Caco-2 (cell line): ENCODE results near the gene SELPLG. TPM values are rescaled to one million over a fixed set of nuclear protein-coding genes. Genes with fewer than 3 reads are reported as not detected.

Experiments
- BruUV-seq: library from RNA; stranded (reverse); fragments of 400-500 nt; replicated peaks from 2 replicates; lab custom pipeline; 2021; lab: Mats Ljungman, UMichigan
- CTCF ChIA-PET: fragments of 300-600 bp; sonication (Branson Sonifier 250); formaldehyde crosslinking; loops from one replicate; lab custom pipeline; 2022; ENCODE audit warnings: antibody characterized with exemption; lab: Charles Lee
- POLR2A ChIA-PET: fragments of 300-600 bp; sonication (Branson Sonifier 250); formaldehyde crosslinking; loops from one replicate; lab custom pipeline; 2022; ENCODE audit warnings: antibody characterized with exemption; lab: Charles Lee
- DNase-seq, 2 experiments: peaks; one replicate each; pipeline versions ENCODE4 v3.0.0 to v3.0.0-alpha.2; 2020 to 2022
- H3K27me3 ChIP-seq: replicated peaks from 2 replicates; pipeline ENCODE4 v1.6.0; 2011; ENCODE audit warnings: low read length; ENCODE audit not compliant: control insufficient read depth, insufficient read depth
- H3K36me3 ChIP-seq: 2 replicates; pipeline ENCODE4 v1.5.1; 2011; ENCODE audit warnings: low read length; ENCODE audit not compliant: control insufficient read depth, insufficient read depth
- H3K4me1 ChIP-seq: fragments of 250-450 bp; sonication (Bioruptor Pico); 2 replicates; pipeline ENCODE4 v1.5.1; 2020; ENCODE audit warnings: mild to moderate bottlenecking
- H3K4me3 ChIP-seq: 2 replicates; pipeline ENCODE4 v1.5.1; 2011; ENCODE audit warnings: low read depth, mild to moderate bottlenecking, control low read depth, low read length
- H3K9me3 ChIP-seq: fragments of 250-450 bp; sonication (Bioruptor Pico); 2 replicates; pipeline ENCODE4 v1.5.1; 2020; ENCODE audit warnings: mild to moderate bottlenecking, moderate library complexity
- H3K27ac Mint-ChIP-seq: one replicate; pipeline ENCODE4 v1.8.0; 2022; ENCODE audit warnings: mixed read lengths; ENCODE audit not compliant: unreplicated experiment
- H3K27me3 Mint-ChIP-seq: one replicate; pipeline ENCODE4 v1.8.0; 2022; ENCODE audit warnings: mixed read lengths; ENCODE audit not compliant: insufficient read depth, unreplicated experiment
- H3K36me3 Mint-ChIP-seq: one replicate; pipeline ENCODE4 v1.8.0; 2022; ENCODE audit warnings: mild to moderate bottlenecking, mixed read lengths; ENCODE audit not compliant: insufficient read depth, unreplicated experiment
- H3K4me1 Mint-ChIP-seq: one replicate; pipeline ENCODE4 v1.8.0; 2022; ENCODE audit warnings: low read depth, mixed read lengths; ENCODE audit not compliant: unreplicated experiment
- H3K4me3 Mint-ChIP-seq: one replicate; pipeline ENCODE4 v1.8.0; 2022; ENCODE audit warnings: mild to moderate bottlenecking, moderate library complexity, mixed read lengths; ENCODE audit not compliant: unreplicated experiment
- H3K9me3 Mint-ChIP-seq: one replicate; pipeline ENCODE4 v1.8.0; 2022; ENCODE audit warnings: mixed read lengths; ENCODE audit not compliant: unreplicated experiment
- intact Hi-C: fragments of 100-400 bp; cut with micrococcal nuclease; formaldehyde crosslinking; loops from one replicate; pipeline ENCODE4 v1.10.0; 2022; ENCODE audit not compliant: unreplicated experiment
- total RNA-seq: library from RNA; stranded (reverse); gene quantifications from 2 replicates; pipeline ENCODE4 v1.2.3, GENCODE V29; 2022
- TF ChIP-seq, protein P1 (sequence below), 2 experiments: fragments of 200-600 bp in 1 of 2; IDR thresholded peaks; 1 replicate in 1 of 2; 2 replicates in 1 of 2; pipeline versions ENCODE4 v1.5.1 to v1.8.0; 2011 to 2022; ENCODE audit warnings: antibody characterized with exemption in 1 of 2, control low read depth in 1 of 2, inconsistent platforms in 1 of 2, low read depth in 1 of 2, low read length in 1 of 2, mild to moderate bottlenecking in 1 of 2, moderate library complexity in 1 of 2; ENCODE audit not compliant: insufficient read depth in 1 of 2, severe bottlenecking in 1 of 2, unreplicated experiment in 1 of 2

Gene SELPLG
- total RNA-seq, 1 experiment from 2014 or later = 0.23 TPM

DNA sequence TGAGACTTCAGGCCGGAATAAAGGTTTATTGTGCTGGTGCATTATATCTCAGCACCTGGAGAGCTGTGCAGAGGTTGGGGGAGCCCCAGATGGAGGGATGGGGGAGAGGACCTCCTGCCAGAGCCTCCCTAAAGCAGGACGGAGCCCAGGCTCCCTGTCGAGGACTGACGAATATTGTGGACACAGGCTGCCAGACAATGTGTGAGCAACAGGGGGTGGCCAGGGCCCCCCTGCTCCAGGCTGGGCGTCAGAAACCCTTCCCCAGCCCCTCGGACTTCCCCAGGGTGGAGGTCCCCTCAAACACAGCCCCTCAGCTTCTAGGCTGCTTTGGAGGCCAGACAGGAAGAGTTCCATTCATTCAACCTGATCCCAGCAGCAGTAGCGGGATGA lies 43.9 kb downstream of the SELPLG start:
- Mint-ChIP-seq H3K36me3 (no peaks in the 10 kb centered on the region), H3K4me1 (no peaks in the 10 kb centered on the region), H3K4me3 (no peak overlapping the region), H3K27me3 (peaks cover 1% of the 10 kb centered on the region), H3K9me3 (no peaks in the 10 kb centered on the region), H3K27ac (no peak overlapping the region)
- H3K4me3 ChIP-seq = no peak overlapping the region
- H3K4me1 ChIP-seq = no peaks in the 10 kb centered on the region
- no TSS peak for BruUV-seq
- ChIA-PET POLR2A (no interaction called here), CTCF (no interaction called here)
- no peaks in the 10 kb centered on the region for H3K36me3 ChIP-seq
- no peak for DNase-seq
- no peaks in the 10 kb centered on the region for H3K27me3 ChIP-seq
- no peaks in the 10 kb centered on the region for H3K9me3 ChIP-seq
- TF ChIP-seq, protein P1, sequence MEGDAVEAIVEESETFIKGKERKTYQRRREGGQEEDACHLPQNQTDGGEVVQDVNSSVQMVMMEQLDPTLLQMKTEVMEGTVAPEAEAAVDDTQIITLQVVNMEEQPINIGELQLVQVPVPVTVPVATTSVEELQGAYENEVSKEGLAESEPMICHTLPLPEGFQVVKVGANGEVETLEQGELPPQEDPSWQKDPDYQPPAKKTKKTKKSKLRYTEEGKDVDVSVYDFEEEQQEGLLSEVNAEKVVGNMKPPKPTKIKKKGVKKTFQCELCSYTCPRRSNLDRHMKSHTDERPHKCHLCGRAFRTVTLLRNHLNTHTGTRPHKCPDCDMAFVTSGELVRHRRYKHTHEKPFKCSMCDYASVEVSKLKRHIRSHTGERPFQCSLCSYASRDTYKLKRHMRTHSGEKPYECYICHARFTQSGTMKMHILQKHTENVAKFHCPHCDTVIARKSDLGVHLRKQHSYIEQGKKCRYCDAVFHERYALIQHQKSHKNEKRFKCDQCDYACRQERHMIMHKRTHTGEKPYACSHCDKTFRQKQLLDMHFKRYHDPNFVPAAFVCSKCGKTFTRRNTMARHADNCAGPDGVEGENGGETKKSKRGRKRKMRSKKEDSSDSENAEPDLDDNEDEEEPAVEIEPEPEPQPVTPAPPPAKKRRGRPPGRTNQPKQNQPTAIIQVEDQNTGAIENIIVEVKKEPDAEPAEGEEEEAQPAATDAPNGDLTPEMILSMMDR (IDR thresholded peaks at IDR 0.05; ENCODE audit: insufficient read depth in 1 of 2, low read depth in 1 of 2, low read length in 1 of 2, severe bottlenecking in 1 of 2, unreplicated experiment in 1 of 2) = no peak
- intact Hi-C loops = no loop called here

DNA sequence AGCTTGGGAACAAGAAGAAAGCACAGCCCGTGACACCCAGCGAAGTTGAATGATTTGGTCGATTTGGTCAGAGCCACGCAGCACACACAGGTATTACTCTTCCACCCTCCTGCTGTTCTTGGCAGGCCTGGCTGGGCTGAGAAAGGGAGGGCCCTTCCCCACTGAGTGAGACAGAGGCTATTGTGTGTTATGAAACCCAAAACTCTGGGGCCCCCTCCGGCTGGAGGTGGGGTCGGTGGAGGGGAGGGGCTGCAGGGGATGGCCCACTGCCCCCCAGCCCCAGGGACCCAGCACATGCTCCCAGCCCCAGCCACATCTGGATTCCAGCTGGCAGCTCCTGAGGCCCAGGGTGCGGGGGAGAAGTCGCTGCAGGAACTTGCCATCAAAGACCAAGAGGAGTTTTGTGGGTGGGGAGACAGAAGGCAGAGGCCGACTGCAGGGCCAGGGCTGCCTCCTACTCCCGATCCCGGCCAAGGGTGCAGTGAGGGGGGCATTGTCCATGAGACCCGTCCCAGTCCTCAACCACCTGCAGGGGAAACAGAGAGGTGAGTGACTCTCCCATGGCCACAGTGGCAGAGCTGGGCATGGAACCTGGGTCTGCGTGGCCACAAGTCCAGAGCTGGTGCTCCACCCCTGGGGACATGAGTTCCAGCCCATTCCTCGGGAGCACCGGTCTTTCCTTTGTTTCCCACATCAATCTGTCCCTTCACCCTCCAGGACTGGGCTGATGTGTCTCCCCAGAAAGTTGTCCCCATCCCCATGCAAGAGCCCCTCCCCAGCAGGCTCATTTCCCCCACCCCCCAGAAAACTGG lies 44.5 kb downstream of the SELPLG start:
- intact Hi-C loops = no loop called here
- Mint-ChIP-seq H3K9me3 (no peaks in the 10 kb centered on the region), H3K36me3 (no peaks in the 10 kb centered on the region), H3K4me1 (no peaks in the 10 kb centered on the region), H3K4me3 (no peak overlapping the region), H3K27ac (no peak overlapping the region), H3K27me3 (peaks cover 4% of the 10 kb centered on the region)
- Histone ChIP-seq H3K4me3 (no peak overlapping the region), H3K9me3 (no peaks in the 10 kb centered on the region), H3K36me3 (no peaks in the 10 kb centered on the region), H3K27me3 (no peaks in the 10 kb centered on the region), H3K4me1 (no peaks in the 10 kb centered on the region)
- ChIA-PET CTCF (no interaction called here), POLR2A (no interaction called here)
- BruUV-seq = no TSS peak
- no peak for DNase-seq
- TF ChIP-seq, protein P1 (IDR thresholded peaks at IDR 0.05; ENCODE audit: insufficient read depth in 1 of 2, low read depth in 1 of 2, low read length in 1 of 2, severe bottlenecking in 1 of 2, unreplicated experiment in 1 of 2) = no peak

DNA sequence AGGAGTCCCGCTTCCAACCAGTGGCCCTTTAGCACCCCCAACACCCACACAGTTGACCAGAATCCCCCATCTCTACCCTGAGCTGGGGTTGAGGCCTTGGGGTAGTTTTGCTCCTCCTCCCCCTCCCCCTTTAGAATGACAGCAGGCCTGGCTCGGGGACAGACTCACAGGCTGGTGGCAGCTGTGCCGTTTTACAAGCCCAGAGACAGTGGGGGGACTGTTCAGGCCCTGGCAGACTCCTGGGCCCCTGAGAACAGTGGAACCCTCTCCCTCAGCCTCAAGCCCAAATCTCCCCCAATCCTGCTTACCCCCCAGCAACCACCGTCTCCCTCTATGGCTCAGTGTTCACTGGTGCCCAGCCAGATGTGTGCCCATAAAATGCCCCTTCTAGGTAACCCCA lies 45.9 kb downstream of the SELPLG start:
- TF ChIP-seq, protein P1 (IDR thresholded peaks at IDR 0.05; ENCODE audit: insufficient read depth in 1 of 2, low read depth in 1 of 2, low read length in 1 of 2, severe bottlenecking in 1 of 2, unreplicated experiment in 1 of 2) = no peak
- Histone ChIP-seq H3K4me3 (no peak overlapping the region), H3K4me1 (no peaks in the 10 kb centered on the region), H3K27me3 (no peaks in the 10 kb centered on the region), H3K36me3 (no peaks in the 10 kb centered on the region), H3K9me3 (no peaks in the 10 kb centered on the region)
- Mint-ChIP-seq H3K4me3 (no peak overlapping the region), H3K36me3 (no peaks in the 10 kb centered on the region), H3K9me3 (no peaks in the 10 kb centered on the region), H3K4me1 (no peaks in the 10 kb centered on the region), H3K27ac (no peak overlapping the region), H3K27me3 (peaks cover 4% of the 10 kb centered on the region)
- ChIA-PET CTCF (no interaction called here), POLR2A (no interaction called here)
- DNase-seq = no peak
- no TSS peak for BruUV-seq
- intact Hi-C loops = no loop called here
